Fibroblast of upper back skin (primary cell): Measurements from ENCODE around the gene HLA-E.
"Not testable (repeated sequence)": the region's sequence is repeated elsewhere in the genome, so short reads cannot be mapped to it uniquely, and the experiment has no call there.

Source experiments
- DNase-seq: peaks from one replicate; pipeline ENCODE4 v3.0.0-alpha.2; 2013

The HLA-E gene

DNA sequence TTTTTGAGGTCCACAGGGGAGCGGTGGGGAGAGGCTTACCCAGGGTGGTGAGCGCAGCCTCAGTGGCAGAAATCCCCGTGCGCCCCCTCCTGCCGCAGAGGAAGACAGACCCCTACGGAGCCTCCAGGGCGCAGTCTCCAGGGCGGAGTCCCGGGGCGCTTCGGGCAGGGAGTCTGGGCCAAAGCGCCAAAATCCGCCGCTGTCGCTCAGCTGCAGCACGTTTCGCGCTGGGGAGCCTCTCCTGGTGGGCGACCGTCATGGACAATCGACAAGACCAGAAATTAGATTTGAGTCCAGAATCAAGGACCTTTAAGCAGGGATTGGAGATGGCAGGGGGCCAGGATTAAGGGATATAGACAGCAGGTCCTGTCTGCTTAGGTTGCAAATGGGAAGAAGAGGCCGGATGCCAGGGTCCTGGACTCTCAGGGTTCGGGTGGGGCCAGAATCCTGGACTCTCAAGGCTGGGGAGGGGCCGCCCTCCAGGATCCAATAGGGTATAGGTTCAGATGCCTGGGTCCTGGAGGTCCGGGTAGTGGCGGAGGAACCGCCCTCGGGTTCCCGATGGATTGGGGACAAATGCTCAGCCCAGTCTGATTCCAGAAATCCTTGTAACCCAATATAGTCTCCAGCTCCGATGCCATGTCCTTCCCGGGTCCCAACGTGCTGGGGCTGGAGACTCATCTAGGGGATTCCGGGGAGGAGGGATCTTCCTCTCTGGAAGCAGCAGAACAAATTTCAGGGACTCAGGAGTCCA lies 7.9 kb upstream of the HLA-E start:
- no peak for DNase-seq

DNA sequence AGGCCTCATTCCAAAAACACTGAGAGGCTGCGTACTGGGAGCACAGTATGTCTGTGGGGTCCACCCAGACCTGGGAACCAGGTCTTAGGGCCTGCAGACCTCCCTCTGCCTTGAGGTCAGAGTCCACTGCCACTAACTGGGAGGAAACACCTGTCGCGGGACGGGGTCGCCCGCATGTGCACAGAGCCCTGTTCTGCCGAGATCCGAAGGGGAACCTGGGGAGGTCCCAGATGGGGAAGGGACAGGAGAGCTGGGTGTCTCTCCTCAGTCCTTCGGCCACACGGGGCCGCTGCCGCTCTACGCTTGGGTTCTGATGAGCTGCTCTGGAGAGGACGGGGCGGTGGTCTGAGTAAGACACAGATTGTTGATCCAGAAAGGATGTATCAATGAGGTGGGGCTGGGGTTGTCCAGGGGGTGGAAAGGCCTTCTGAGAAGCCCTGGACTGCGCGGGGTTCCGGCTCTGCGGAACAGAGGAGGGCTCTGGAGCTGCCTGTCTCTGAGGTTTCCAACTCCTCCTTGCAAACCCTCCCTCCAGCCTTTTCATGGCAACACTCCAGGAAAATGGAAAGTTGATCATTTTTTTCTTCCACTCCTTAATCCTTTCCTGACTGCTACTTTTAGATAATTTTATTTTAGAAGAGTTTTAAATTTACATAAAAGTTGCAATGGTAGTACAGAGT lies 7.2 kb upstream of the HLA-E start:
- peak; percentile 65 for DNase-seq

DNA sequence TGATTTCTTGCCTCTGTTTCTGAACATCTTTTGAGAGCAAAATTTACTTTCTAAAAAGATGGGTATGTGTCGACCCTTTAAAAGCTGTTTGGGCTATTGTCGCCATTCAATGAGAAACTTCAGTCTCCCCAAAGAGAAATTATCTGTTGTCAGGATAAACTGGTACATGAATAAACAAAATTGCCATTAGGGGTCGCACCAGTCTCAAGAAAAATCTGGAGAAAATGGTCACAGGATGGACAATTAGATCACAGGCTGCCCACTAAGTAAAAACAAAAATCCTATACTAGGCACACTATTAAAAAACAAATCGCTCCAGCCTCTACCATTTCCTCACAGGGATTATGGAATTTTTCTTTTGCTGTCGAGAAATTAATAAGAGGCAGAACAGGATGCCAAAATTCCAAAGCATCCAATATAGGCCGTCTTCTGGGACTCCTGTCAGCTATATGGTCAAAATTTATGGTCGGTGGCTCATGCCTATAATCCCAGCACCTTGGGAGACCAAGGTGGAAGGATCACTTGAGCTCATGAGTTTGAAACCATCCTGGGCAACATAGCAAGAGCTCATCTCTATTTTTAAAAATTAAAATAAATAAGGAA lies 5.5 kb upstream of the HLA-E start:
- DNase-seq = peak; percentile 61

DNA sequence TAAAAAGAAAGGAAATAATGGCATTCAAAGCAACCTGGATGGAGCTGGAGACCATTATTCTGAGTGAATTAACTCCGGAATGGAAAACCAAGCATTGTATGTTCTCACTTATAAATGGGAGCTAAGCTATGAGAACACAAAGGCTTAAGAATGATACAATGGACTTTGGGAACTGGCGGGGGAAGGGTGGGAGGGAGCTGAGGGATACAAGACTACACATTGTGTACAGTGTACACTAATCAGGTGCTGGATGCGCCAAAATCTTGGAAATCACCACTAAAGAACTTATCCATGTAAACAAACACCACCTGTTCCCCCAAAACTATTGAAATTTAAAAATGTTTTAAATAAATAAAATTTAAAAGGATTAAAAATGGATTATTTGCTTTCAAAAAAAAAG lies 4.1 kb upstream of the HLA-E start:
- DNase-seq = no peak

DNA sequence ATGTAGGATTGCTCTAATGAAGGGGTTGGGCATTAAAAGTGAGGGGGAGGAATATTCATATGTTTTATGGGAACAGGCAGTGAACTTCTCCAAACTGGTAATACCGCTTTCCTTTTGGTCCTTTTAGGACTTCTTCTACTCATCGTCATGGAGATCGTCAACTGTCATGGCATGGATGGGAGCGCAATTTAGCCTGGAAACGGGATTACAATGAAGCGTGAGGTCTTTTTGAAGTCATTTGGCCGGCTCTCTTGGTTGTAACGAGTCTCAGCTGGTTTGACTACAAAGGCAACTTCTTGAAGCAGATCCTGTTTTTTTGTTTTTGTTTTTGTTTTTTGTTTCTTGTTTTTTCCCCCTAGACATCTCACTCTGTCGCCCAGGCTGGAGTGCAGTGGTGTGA lies 1.4 kb upstream of the HLA-E start:
- no peak for DNase-seq

DNA sequence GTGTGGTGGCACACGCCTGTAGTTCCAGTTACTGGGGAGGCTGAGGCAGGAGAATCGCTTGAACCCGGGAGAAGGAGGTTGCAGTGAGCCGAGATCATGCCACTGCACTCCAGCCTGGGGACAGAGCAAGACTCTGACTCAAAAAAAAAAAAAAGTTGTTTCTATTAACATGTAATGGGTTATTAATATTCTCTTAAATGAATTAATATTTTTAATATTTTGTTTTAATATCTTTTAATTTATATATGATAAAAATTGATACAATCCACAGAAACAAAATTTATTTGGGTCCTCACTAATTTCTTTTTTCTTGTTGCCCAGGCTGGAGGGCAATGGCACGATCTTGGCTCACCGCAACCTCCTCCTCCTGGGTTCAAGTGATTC lies 620 bp upstream of the HLA-E start:
- not testable (repeated sequence) for DNase-seq

DNA sequence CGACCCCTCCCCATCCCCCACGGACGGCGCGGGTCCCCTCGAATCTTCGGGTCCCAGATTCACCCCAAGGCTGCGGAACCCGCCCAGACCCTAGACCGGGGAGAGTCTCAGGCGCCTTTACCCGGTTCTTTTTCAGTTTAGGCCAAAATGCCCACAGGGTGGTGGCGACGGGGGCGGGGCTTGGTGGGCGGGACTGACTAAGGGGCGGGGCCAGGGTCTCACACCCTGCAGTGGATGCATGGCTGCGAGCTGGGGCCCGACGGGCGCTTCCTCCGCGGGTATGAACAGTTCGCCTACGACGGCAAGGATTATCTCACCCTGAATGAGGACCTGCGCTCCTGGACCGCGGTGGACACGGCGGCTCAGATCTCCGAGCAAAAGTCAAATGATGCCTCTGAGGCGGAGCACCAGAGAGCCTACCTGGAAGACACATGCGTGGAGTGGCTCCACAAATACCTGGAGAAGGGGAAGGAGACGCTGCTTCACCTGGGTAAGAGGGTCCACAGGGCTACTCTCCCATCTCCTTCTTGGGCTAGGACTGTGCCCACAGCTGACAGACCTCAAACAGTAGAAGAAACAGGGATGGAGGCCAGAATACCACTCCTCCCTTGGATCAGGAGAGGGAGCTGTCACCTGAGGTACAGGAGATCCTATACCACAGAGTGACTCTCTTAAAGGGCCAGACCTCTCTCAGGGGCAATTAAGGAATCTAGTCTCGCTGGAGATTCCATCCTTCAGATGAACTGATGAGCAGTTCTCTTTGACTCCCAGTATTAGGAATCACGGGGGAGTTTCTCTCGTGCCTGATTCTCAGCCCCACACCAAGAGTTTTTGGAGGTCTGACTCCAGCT lies 942 bp downstream of the HLA-E start:
- DNase-seq = peak; percentile 52

DNA sequence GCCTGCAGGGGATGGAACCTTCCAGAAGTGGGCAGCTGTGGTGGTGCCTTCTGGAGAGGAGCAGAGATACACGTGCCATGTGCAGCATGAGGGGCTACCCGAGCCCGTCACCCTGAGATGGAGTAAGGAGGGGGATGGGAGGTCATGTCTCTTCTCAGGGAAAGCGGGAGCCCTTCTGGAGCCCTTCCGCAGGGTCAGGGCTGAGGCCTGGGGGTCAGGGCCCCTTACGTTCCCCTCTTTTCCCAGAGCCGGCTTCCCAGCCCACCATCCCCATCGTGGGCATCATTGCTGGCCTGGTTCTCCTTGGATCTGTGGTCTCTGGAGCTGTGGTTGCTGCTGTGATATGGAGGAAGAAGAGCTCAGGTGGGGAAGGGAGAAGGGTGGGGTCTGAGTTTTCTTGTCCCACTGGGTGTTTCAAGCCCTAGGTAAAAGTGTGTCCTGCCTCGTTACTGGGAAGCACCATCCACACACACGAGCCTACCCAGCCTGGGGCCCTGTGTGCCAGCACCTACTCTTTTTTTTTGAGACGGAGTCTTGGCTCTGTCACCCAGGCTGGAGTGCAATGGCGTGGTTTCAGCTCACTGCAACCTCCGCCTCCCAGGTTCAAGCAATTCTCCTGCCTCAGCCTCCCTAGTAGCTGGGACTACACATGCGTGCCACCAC lies 2.1 kb downstream of the HLA-E start:
- not testable (repeated sequence) for DNase-seq

DNA sequence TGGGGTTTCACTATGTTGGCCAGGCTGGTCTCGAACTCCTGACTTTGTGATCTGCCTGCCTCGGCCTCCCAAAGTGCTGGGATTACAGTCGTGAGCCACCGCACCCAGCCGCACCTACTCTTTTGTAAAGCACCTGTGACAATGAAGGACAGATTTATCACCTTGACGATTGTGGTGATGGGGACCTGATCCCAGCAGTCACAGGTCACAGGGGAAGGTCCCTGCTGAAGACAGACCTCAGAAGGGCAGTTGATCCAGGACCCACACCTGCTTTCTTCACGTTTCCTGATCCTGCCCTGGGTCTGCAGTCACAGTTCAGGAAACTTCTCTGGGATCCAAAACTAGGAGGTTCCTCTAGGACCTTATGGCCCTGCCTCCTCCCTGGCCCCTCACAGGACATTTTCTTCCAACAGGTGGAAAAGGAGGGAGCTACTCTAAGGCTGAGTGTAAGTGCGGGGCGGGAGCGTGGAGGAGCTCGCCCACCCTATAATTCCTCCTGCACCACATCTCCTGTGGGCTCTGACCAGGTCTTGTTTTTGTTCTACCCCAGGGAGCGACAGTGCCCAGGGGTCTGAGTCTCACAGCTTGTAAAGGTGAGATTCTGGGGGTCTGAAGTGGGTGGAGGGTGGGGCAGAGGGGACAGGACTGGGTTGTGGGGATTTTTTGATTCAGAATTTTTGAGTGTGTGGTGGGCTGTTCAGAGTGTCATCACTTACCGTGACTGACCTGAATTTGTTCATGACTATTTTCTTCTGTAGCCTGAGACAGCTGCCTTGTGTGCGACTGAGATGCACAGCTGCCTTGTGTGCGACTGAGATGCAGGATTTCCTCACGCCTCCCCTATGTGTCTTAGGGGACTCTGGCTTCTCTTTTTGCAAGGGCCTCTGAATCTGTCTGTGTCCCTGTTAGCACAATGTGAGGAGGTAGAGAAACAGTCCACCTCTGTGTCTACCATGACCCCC lies 3.0 kb downstream of the HLA-E start:
- no peak for DNase-seq

DNA sequence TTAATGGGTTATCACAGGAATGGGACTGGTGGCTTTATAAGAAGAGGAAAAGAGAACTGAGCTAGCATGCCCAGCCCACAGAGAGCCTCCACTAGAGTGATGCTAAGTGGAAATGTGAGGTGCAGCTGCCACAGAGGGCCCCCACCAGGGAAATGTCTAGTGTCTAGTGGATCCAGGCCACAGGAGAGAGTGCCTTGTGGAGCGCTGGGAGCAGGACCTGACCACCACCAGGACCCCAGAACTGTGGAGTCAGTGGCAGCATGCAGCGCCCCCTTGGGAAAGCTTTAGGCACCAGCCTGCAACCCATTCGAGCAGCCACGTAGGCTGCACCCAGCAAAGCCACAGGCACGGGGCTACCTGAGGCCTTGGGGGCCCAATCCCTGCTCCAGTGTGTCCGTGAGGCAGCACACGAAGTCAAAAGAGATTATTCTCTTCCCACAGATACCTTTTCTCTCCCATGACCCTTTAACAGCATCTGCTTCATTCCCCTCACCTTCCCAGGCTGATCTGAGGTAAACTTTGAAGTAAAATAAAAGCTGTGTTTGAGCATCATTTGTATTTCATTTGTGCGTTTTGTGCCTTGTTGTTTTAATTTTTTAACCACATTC lies 4.4 kb downstream of the HLA-E start:
- DNase-seq = no peak

DNA sequence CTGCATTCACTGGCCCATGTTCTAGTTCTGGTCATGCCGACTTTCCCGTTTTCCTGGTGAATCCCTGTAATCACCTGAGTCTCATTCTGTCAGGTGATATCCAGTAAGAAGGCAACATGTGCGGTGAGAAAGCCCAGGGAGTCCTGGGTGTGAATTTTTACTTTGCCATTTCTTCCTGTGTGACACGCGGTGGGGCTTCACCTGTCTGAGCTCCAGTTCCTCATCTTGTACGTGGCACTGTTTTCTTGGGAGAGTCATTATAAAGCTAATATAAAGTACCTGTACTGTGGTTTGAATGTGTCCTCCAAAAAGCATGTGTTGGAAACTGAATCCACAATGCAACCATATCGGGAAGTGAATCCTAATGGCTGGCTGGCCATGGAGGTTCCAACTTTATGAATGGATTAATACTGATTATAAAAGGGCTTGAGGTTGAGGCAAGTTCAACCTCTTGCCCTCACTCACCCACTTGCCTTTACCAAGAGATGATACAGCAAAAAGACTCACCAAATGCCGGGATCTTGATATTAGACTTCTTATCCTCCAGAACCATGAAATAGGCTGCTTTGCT lies 5.1 kb downstream of the HLA-E start:
- no peak for DNase-seq

DNA sequence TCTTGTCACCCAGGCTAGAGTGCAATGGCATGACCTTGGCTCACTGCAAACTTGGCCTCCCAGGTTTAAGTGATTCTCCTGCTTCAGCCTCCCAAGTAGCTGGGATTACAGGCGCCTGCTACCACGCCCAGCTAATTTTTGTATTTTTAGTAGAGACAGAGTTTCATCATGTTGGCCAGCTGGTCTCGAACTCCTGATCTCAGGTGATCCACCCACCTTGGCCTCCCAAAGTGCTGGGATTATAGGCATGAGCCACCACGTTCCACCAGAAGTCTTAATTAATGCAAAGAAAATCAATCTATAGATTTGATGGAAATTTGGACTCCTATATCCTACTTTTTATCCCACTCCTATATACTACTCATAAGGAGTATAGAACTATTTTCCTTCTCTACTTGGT lies 5.8 kb downstream of the HLA-E start:
- DNase-seq = not testable (repeated sequence)

DNA sequence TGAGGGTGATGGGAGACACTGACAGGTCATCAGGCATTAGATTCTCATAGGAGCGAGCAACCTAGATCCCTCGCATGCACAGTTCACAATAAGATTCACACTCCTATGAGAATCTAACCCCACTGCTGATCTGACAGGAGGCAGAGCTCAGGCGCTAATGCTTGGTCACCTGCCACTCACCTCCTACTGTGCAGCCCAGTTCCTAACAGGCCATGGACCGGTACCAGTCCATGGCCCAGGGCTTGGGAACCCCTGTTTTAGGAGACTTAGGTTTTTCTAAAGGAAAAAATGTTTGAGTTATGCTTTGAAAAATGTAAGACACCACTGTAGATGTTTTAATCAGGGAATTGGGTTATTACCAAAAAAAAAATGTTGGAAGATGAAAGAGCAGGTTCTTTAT lies 6.7 kb downstream of the HLA-E start:
- no peak for DNase-seq

DNA sequence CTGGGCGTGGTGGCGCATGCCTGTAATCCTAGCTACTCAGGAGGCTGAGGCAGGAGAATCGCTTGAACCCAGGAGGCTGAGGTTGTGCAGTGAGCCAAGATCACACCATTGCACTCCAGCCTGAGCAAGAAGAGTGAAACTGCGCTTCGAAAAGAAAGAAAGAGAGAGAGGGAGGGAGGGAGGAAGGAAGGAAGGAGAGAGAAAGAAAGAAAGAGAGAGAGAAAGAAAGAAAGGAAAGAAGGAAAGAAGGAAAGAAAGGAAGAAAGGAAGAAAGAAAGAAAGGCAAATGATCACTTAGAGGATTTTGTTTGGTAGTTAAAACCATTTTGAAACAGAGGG lies 7.9 kb downstream of the HLA-E start:
- not testable (repeated sequence) for DNase-seq

DNA sequence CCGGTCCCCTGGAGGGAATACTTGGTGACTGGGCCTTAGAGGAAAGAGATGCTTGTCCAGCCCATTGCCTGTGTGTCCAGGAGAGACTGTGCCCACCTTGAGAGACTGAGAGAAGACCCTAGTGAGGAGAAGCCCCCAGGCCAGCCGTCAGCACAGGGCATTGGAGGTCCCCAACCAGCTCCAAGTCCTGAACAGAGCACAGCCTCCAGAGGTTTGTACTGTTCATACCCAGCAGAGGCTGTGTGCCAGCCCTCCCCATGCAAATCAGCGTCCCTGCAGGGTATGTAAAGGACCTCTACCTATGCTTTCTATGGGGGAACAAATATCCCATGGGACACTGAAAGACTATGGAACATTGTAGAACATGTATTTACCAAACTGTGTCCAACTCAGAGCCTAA lies 8.4 kb downstream of the HLA-E start:
- no peak for DNase-seq

DNA sequence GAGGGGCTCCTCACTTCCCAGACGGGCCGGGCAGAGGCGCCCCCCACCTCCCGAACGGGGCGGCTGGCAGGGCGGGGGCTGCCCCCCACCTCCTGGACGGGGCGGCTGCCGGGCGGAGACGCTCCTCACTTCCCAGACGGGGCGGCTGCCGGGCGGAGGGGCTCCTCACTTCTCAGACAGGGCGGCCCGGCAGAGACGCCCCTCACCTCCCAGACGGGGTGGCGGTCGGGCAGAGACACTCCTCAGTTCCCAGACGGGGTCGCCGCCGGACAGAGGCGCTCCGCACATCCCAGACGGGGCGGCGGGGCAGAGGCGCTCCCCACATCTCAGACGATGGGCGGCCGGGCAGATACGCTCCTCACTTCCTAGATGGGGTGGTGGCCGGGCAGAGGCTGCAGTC lies 9.4 kb downstream of the HLA-E start:
- DNase-seq = not testable (repeated sequence)

DNA sequence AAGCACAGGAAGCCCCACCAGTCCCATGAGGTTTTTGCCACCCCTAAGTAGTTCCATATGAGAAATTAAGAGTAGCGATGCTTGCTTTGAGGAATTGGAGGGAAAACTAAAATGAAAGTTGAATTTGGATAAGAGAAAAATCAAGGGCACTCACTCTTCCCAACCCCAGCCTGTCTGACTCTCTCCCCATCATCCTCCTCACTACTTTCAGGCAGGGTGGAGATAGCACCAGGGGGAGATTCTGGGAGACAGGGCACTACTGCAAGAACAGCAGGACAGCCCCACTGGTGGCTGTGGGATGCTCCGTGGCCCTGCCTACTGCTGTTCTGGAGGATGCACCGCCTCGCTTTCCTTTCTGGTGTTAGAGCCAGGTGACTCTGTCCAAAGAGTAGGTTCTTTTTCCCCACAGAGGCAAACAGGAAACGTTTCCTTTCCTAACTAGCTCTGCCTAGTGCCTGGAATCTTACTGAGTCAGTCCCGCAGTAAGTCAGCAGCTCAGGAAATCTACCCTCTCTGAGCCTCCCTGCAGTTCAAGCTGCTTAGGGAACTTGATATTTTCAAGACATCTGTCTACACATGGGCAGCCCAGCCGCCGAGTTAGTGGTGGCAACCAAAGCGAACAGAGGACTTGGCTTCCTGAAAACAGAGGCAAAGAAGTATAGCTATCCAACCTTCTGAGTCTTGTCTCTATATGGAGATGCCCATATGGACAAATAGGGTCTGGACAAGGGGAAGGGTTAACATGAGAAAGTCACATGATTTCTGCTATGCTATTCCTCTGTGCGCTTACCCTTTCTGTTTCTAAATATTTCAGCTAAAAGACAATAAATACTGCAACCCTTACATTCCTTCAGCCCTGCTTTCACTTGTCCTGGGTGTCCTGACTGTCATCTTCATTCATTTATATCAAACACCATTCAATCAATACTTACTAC lies 11.4 kb downstream of the HLA-E start:
- peak; percentile 24 for DNase-seq

DNA sequence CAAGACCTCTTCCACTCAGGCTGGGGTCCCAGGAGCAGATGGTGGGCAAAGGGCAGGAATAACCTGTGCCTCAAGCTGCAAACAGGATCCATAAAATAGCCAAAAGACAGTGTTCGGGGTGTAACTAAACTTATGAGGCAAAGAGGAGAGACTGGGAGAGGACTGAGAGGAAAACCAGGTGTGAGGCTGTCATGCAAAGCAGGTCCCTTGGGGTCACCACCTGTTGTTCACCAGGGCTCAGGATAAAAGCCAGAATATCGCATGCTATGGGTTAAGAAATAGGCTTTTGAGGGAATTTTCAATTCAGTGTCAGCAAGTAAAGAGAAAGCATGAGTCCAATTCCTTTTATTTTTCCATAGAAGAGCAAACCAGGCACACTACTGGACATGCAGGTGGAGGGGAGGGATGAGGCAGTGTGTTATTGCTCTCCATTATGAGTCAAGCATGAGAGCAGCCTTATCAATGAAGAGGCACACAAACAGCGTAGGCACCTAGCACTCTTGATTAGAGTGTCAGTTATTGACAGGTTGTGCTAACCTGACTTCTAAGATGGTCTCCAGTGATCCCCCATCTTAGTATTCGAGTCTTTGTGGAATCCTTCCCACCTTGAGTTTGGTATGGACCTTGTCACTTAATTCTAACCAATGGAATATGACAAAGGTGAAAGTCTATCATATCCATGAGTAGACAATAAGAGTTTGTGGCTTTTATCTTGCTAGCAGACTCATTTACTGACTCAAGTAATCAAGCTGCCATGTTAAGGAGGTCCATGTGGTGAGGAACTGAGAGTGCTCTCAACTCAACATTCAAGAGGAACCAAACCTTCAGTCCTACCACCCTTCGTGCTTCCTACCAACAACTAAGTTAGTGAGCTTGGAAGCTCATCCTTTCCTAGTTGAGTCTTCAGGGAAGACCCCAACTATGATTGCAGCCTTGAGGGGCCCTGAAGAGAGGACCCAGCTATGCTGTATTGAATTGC lies 18.8 kb downstream of the HLA-E start:
- no peak for DNase-seq
